OCI-LY1 (cell line): ENCODE data around the gene RUVBL2.
"Not testable (repeated sequence)": the region's sequence is repeated elsewhere in the genome, so short reads cannot be mapped to it uniquely, and the experiment has no call there.

Experiments
- CTCF ChIP-seq: fragments of 200-600 bp; sonication (generic), shearing (Covaris generic); IDR thresholded peaks from 2 replicates; pipeline ENCODE4 v1.5.1; 2017; ENCODE audit warnings: mild to moderate bottlenecking, antibody characterized with exemption, low read length, moderate library complexity, mixed read lengths
- EZH2 ChIP-seq: fragments of 200-600 bp; sonication (generic), shearing (Covaris generic); IDR thresholded peaks from 2 replicates; pipeline ENCODE4 v1.8.0; 2017; ENCODE audit warnings: borderline replicate concordance, mixed run types, mild to moderate bottlenecking, antibody characterized with exemption, low read length, moderate library complexity, mixed read lengths

- not testable (repeated sequence) for TF ChIP-seq CTCF, EZH2
Measured at GRCh38 chr19:49039736-49040135, 46.0 kb downstream of the RUVBL2 start.
